ENCODE data around the gene MND1. TPM values are rescaled to one million over a fixed set of nuclear protein-coding genes. Genes with fewer than 3 reads are reported as not detected.

The MND1 gene
- total and polyA plus RNA-seq, 2 donors (not counting 3 experiments of a cell fraction or from before 2014, with no cell fraction given), result 0.66 to 7.7 TPM

GRCh38 chr4:153439831-153440230 is 95.3 kb downstream of the MND1 start:
- no peaks in the 10 kb centered on the region for H3K27me3 ChIP-seq (ENCODE audit: control insufficient read depth in 2 of 2, insufficient read depth in 2 of 2, low read length in 2 of 2)
- no peak overlapping the region for H3K9ac ChIP-seq (replicated peaks; ENCODE audit: extremely low read depth, insufficient read depth, low read length)
- no peak overlapping the region for H3K4me3 ChIP-seq (replicated peaks in 1 of 3; ENCODE audit: insufficient read depth in 1 of 3, low read depth in 1 of 3, low read length in 3 of 3)
- intact Hi-C loops (cut with micrococcal nuclease), result loop anchor here (5.0 kb wide), 1 partner anchor 148 kb away; no protein-coding TSS in a partner anchor
- dilution Hi-C loops (cut with MboI; ENCODE audit: extremely low pct_ligation_motif_present, low sequenced_read_pairs), result no loop called here
- no peaks in the 10 kb centered on the region for H4K20me1 ChIP-seq (replicated peaks; ENCODE audit: control insufficient read depth, extremely low read depth, insufficient read depth, low read length)
- H3K27ac ChIP-seq (ENCODE audit: insufficient read depth, low read depth, low read length), result no peak overlapping the region
- no peak overlapping the region for H2AFZ ChIP-seq (ENCODE audit: low read depth, low read length)
- no peaks in the 10 kb centered on the region for H3K79me2 ChIP-seq (ENCODE audit: control insufficient read depth, insufficient read depth, low read length)
- no peak for DNase-seq (ENCODE audit: low read depth, low spot score)
- no peak overlapping the region for H3K4me2 ChIP-seq (ENCODE audit: insufficient read depth, low read length)
- ChIA-PET CTCF (no interaction called here), POLR2A (no interaction called here)
- H3K9me3 ChIP-seq (replicated peaks; ENCODE audit: control insufficient read depth, insufficient read depth, low read length), result no peaks in the 10 kb centered on the region
- no peak for FAIRE-seq
- no peaks in the 10 kb centered on the region for H3K9me1 ChIP-seq (replicated peaks; ENCODE audit: control insufficient read depth, extremely low read depth, insufficient read depth, low read length)
- TF ChIP-seq MYC (IDR thresholded peaks at IDR 0.05; ENCODE audit: low read depth, low read length) (no peak), EZH2 (IDR thresholded peaks at IDR 0.05; ENCODE audit: borderline replicate concordance, low read depth, low read length, severe bottlenecking) (no peak), GATA2 (IDR thresholded peaks at IDR 0.05; ENCODE audit: insufficient read depth, insufficient read length, low read depth, low read length) (no peak), POLR2A (IDR thresholded peaks at IDR 0.05; ENCODE audit: low read depth, low read length) (no peak), POLR2AphosphoS5 (IDR thresholded peaks at IDR 0.05; ENCODE audit: insufficient read depth, low read depth, low read length) (no peak)
- H3K4me1 ChIP-seq (ENCODE audit: control insufficient read depth, extremely low read depth, insufficient read depth, low read length), result no peaks in the 10 kb centered on the region
- no TSS peak for BruUV-seq (replicated peaks)
- no peaks in the 10 kb centered on the region for H3K36me3 ChIP-seq (ENCODE audit: control insufficient read depth in 2 of 2, extremely low read depth in 1 of 2, insufficient read depth in 2 of 2, low read length in 2 of 2)

GRCh38 chr4:153440475-153440874 is 96.0 kb downstream of the MND1 start:
- Histone ChIP-seq H3K9me1 (replicated peaks; ENCODE audit: control insufficient read depth, extremely low read depth, insufficient read depth, low read length) (no peaks in the 10 kb centered on the region), H3K27me3 (ENCODE audit: control insufficient read depth in 2 of 2, insufficient read depth in 2 of 2, low read length in 2 of 2) (no peaks in the 10 kb centered on the region), H3K79me2 (ENCODE audit: control insufficient read depth, insufficient read depth, low read length) (no peaks in the 10 kb centered on the region), H3K4me1 (ENCODE audit: control insufficient read depth, extremely low read depth, insufficient read depth, low read length) (no peaks in the 10 kb centered on the region), H4K20me1 (replicated peaks; ENCODE audit: control insufficient read depth, extremely low read depth, insufficient read depth, low read length) (no peaks in the 10 kb centered on the region), H3K36me3 (ENCODE audit: control insufficient read depth in 2 of 2, extremely low read depth in 1 of 2, insufficient read depth in 2 of 2, low read length in 2 of 2) (no peaks in the 10 kb centered on the region), H3K9ac (replicated peaks; ENCODE audit: extremely low read depth, insufficient read depth, low read length) (no peak overlapping the region), H2AFZ (ENCODE audit: low read depth, low read length) (no peak overlapping the region), H3K27ac (ENCODE audit: insufficient read depth, low read depth, low read length) (no peak overlapping the region), H3K4me3 (replicated peaks in 1 of 3; ENCODE audit: insufficient read depth in 1 of 3, low read depth in 1 of 3, low read length in 3 of 3) (no peak overlapping the region), H3K9me3 (replicated peaks; ENCODE audit: control insufficient read depth, insufficient read depth, low read length) (no peaks in the 10 kb centered on the region), H3K4me2 (ENCODE audit: insufficient read depth, low read length) (no peak overlapping the region)
- no TSS peak for BruUV-seq (replicated peaks)
- dilution Hi-C loops (cut with MboI; ENCODE audit: extremely low pct_ligation_motif_present, low sequenced_read_pairs) (no loop called here), intact Hi-C loops (cut with micrococcal nuclease) (loop anchor here (5.0 kb wide), 1 partner anchor 148 kb away; no protein-coding TSS in a partner anchor)
- no peak for FAIRE-seq
- CTCF ChIA-PET, result interaction anchor here (2.0 kb wide), 1 partner anchor 134 kb away, joined by 6 read pairs; no protein-coding TSS in a partner anchor
- no peak for DNase-seq (ENCODE audit: low read depth, low spot score)
- TF ChIP-seq POLR2AphosphoS5 (IDR thresholded peaks at IDR 0.05; ENCODE audit: insufficient read depth, low read depth, low read length) (no peak), GATA2 (IDR thresholded peaks at IDR 0.05; ENCODE audit: insufficient read depth, insufficient read length, low read depth, low read length) (no peak), POLR2A (IDR thresholded peaks at IDR 0.05; ENCODE audit: low read depth, low read length) (no peak)
- TF ChIP-seq, protein P1, sequence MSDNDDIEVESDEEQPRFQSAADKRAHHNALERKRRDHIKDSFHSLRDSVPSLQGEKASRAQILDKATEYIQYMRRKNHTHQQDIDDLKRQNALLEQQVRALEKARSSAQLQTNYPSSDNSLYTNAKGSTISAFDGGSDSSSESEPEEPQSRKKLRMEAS (IDR thresholded peaks at IDR 0.05; ENCODE audit: insufficient read depth, insufficient read length), result no peak
- POLR2A ChIA-PET, result no interaction called here

Measured in endothelial cell of umbilical vein (primary cell).